Mesenchymal stem cell (in vitro differentiated cells and primary cell): ENCODE measurements around the gene STRAP.

Experiments
- DNase-seq: peaks from one replicate; pipeline ENCODE4 v3.0.0-alpha.2; 2013
- H2AFZ ChIP-seq: one replicate; pipeline ENCODE4 v1.6.1; 2013; ENCODE audit warnings: low read depth, mild to moderate bottlenecking, control low read depth, inconsistent platforms, low read length, moderate library complexity
- H2AK5ac ChIP-seq: 2 replicates; pipeline ENCODE4 v1.6.1; 2013; ENCODE audit warnings: low read length, moderate library complexity, mild to moderate bottlenecking, inconsistent platforms; ENCODE audit not compliant: severe bottlenecking
- H2BK120ac ChIP-seq: one replicate; pipeline ENCODE4 v1.6.1; 2013; ENCODE audit warnings: low read depth, mild to moderate bottlenecking, inconsistent platforms, low read length, moderate library complexity
- H2BK12ac ChIP-seq, 2 experiments: one replicate each; pipeline ENCODE4 v1.6.1; 2013; ENCODE audit warnings: inconsistent platforms in 2 of 2, low read length in 2 of 2, mild to moderate bottlenecking in 2 of 2, moderate library complexity in 2 of 2, control low read depth in 1 of 2
- H2BK15ac ChIP-seq: one replicate; pipeline ENCODE4 v1.6.1; 2013; ENCODE audit warnings: mild to moderate bottlenecking, low read depth, inconsistent platforms; ENCODE audit not compliant: poor library complexity, severe bottlenecking
- H2BK5ac ChIP-seq: 2 replicates; pipeline ENCODE4 v1.6.1; 2013; ENCODE audit warnings: low read depth, mild to moderate bottlenecking, low read length, control low read depth, inconsistent platforms; ENCODE audit not compliant: poor library complexity, severe bottlenecking
- H3K14ac ChIP-seq, 2 experiments: one replicate each; pipeline ENCODE4 v1.6.1; 2013; ENCODE audit warnings: inconsistent platforms in 2 of 2, low read length in 2 of 2, control low read depth in 1 of 2, mild to moderate bottlenecking in 1 of 2, moderate library complexity in 1 of 2
- H3K18ac ChIP-seq, 2 experiments: one replicate each; pipeline ENCODE4 v1.6.1; 2013; ENCODE audit warnings: inconsistent platforms in 2 of 2, low read length in 2 of 2, control low read depth in 1 of 2, low read depth in 1 of 2, mild to moderate bottlenecking in 1 of 2
- H3K23ac ChIP-seq, 2 experiments: one replicate each; pipeline ENCODE4 v1.6.1; 2013; ENCODE audit warnings: inconsistent platforms in 2 of 2, low read length in 2 of 2, mild to moderate bottlenecking in 2 of 2, moderate library complexity in 2 of 2, control low read depth in 1 of 2
- H3K27ac ChIP-seq: 2 replicates; pipeline ENCODE4 v1.5.1; 2013; ENCODE audit warnings: mild to moderate bottlenecking, moderate library complexity, low read length, control low read depth, inconsistent platforms; ENCODE audit not compliant: poor library complexity, severe bottlenecking
- H3K27me3 ChIP-seq, 2 experiments: 2 replicates each; pipeline versions ENCODE4 v1.6.1 to v1.7.0; 2013; ENCODE audit warnings: low read length in 2 of 2, mild to moderate bottlenecking in 2 of 2, moderate library complexity in 2 of 2, control low read depth in 1 of 2, inconsistent platforms in 1 of 2; ENCODE audit not compliant: control insufficient read depth in 1 of 2, insufficient read depth in 1 of 2
- H3K36me3 ChIP-seq, 2 experiments: 2 replicates each; pipeline versions ENCODE4 v1.6.1 to v1.7.0; 2013; ENCODE audit warnings: low read length in 2 of 2, control low read depth in 1 of 2, inconsistent platforms in 1 of 2, low read depth in 1 of 2, mild to moderate bottlenecking in 1 of 2; ENCODE audit not compliant: insufficient read depth in 2 of 2, control insufficient read depth in 1 of 2
- H3K4ac ChIP-seq, 2 experiments: one replicate each; pipeline ENCODE4 v1.6.1; 2013; ENCODE audit warnings: inconsistent platforms in 2 of 2, low read length in 2 of 2, mild to moderate bottlenecking in 2 of 2, moderate library complexity in 2 of 2, control low read depth in 1 of 2, low read depth in 1 of 2
- H3K4me1 ChIP-seq: 2 replicates; pipeline ENCODE4 v1.6.1; 2013; ENCODE audit warnings: low read depth, low read length, control low read depth; ENCODE audit not compliant: control insufficient read depth, insufficient read depth
- H3K4me2 ChIP-seq: 2 replicates; pipeline ENCODE4 v1.6.1; 2013; ENCODE audit warnings: low read length, mild to moderate bottlenecking, inconsistent platforms; ENCODE audit not compliant: poor library complexity, severe bottlenecking
- H3K4me3 ChIP-seq, 2 experiments: 2 replicates each; pipeline versions ENCODE4 v1.5.1 to v1.7.0; 2013; ENCODE audit warnings: low read length in 2 of 2, mild to moderate bottlenecking in 2 of 2, control low read depth in 1 of 2, low read depth in 1 of 2; ENCODE audit not compliant: insufficient read depth in 1 of 2
- H3K79me1 ChIP-seq: replicated peaks from 2 replicates; pipeline ENCODE4 v1.6.1; 2013; ENCODE audit warnings: mild to moderate bottlenecking, control low read depth, low read length, inconsistent platforms; ENCODE audit not compliant: poor library complexity, severe bottlenecking
- H3K9ac ChIP-seq: 2 replicates; pipeline ENCODE4 v1.7.0; 2013; ENCODE audit warnings: mild to moderate bottlenecking, low read length, moderate library complexity
- H3K9me3 ChIP-seq: 2 replicates; pipeline ENCODE4 v1.7.0; 2013; ENCODE audit warnings: mild to moderate bottlenecking, low read length; ENCODE audit not compliant: control insufficient read depth
- H4K8ac ChIP-seq: one replicate; pipeline ENCODE4 v1.6.1; 2013; ENCODE audit warnings: inconsistent platforms, mild to moderate bottlenecking, low read length, moderate library complexity
- H4K91ac ChIP-seq: one replicate; pipeline ENCODE4 v1.6.1; 2013; ENCODE audit warnings: mild to moderate bottlenecking, low read length, inconsistent platforms
- WGBS: methylation state at CpG from one replicate; pipeline ENCODE4 v1.1.7; 2013; ENCODE audit warnings: mixed read lengths; 5-methylcytosine and 5-hydroxymethylcytosine counted together

STRAP gene

DNA sequence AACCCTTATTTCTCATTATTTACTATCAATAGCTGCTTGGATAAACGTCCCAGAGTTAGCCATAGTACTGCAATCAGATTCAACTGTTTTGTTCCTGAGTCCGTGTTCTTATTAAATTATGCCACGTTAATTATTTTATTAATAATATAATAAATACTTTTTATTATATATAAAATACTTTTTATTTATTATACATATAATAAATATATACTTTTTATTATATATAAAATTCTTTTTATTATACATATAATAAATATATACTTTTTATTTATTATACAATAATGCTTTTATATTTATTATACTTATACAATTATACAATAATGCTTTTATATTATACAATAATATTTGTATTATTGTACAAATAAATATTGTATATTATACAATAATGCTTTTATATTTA lies 11.1 kb downstream of the STRAP start:
- no peak overlapping the region for H3K4me2 ChIP-seq
- no CpG with 5 or more reads among the region's 3 CpGs for WGBS
- no peaks in the 10 kb centered on the region for H3K9me3 ChIP-seq
- no peak overlapping the region for H2BK15ac ChIP-seq
- H4K8ac ChIP-seq: no peak overlapping the region
- no peak overlapping the region for H3K4ac ChIP-seq
- no peak overlapping the region for H2AK5ac ChIP-seq
- no peak overlapping the region for H3K4me3 ChIP-seq
- no peaks in the 10 kb centered on the region for H3K4me1 ChIP-seq
- no peak overlapping the region for H2AFZ ChIP-seq
- H3K27me3 ChIP-seq: no peaks in the 10 kb centered on the region
- no peak overlapping the region for H3K23ac ChIP-seq
- H3K79me1 ChIP-seq: peaks cover 8% of the 10 kb centered on the region
- no peak for DNase-seq
- H3K9ac ChIP-seq: no peak overlapping the region
- H3K36me3 ChIP-seq: peaks cover 14 to 72% of the 10 kb centered on the region in 2 experiments
- no peak overlapping the region for H2BK5ac ChIP-seq
- H4K91ac ChIP-seq: no peak overlapping the region
- H3K18ac ChIP-seq: no peak overlapping the region
- H3K27ac ChIP-seq: no peak overlapping the region
- no peak overlapping the region for H2BK12ac ChIP-seq
- no peak overlapping the region for H3K14ac ChIP-seq
- H2BK120ac ChIP-seq: no peak overlapping the region

DNA sequence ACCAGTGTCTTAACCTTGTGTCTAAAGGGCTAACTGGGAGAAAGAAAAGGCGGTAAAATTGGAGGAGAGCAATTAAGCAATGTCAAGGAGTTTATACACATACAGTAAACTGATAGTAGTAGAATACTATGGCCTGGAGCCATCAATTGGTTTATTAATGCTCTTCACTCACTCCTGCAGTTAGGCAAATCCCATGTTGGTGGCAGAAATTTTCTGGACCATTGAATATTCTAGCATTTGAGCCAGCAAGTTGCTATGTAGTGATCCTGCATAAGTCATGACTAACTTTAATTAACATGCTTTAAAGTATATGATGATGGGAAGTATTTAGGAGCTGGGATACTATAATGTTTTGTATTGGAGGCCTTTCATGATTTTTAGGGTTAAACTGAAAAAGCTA lies 14.7 kb downstream of the STRAP start:
- Histone ChIP-seq H2BK12ac (no peak overlapping the region), H3K36me3 (peaks cover 18 to 85% of the 10 kb centered on the region in 2 experiments)
- no CpG with 5 or more reads among the region's 1 CpG for whole genome bisulfite sequencing

DNA sequence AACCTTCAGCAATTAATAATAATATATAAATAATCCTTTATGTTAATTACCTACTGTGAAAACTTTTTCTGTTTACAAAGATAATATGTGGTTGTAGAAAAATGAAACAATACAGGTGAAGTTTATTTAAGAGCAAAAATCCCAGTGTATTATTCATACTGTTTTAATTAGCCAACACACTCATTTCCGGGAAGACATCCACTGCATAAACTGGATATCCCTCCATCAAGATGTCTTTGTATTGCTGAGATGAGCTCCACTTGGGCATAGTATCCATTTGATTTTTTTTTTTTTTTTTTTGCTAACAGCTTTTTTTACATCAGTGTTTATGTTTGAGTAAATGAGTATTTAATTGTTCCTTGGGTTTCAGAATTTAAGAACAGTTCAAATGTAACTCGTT lies 15.2 kb downstream of the STRAP start:
- 100% methylated on average over 2 of the region's 2 CpGs for WGBS
- no peak overlapping the region for H3K14ac ChIP-seq

More for the DNA sequence above, 14.7 kb downstream of the STRAP start:
- Histone ChIP-seq H3K18ac (no peak overlapping the region), H3K79me1 (peaks cover 14% of the 10 kb centered on the region), H3K4me1 (no peaks in the 10 kb centered on the region), H3K4me2 (no peak overlapping the region), H2BK5ac (no peak overlapping the region), H2BK120ac (no peak overlapping the region), H2AFZ (no peak overlapping the region), H4K8ac (no peak overlapping the region), H3K9ac (peak overlapping the region; percentile 17), H3K4ac (no peak overlapping the region), H4K91ac (no peak overlapping the region), H3K14ac (no peak overlapping the region), H2AK5ac (no peak overlapping the region), H2BK15ac (no peak overlapping the region), H3K27ac (no peak overlapping the region), H3K23ac (no peak overlapping the region), H3K4me3 (no peak overlapping the region), H3K9me3 (no peaks in the 10 kb centered on the region), H3K27me3 (no peaks in the 10 kb centered on the region)
- DNase-seq: no peak

DNA sequence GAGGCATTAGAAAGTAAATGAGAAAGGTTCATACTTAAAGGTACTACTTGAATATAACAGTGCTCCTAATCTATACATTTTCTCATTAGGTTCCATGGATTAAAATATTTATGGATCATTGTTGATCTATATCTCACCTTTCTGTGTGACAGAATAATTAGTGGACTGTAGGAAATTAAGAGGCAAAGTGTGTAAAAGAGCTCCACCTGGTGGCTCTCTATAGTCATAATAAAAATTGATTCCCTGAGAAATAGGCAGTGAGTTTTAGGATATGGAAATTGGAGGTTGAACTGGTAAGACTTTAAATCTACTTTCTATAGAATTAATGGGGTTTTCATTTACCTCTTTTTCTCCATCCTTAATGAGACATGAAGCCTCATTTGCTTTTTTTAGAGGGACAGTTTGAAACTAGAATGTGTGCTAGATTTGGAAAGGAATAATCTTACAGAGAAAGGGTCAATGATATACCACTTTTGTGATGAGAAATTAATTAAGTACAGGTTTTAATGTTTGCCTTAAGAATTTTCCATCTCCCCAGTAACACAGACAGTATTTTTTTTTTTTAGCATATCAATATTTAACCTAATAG lies 17.2 kb downstream of the STRAP start:
- H3K27me3 ChIP-seq: no peaks in the 10 kb centered on the region
- no peak overlapping the region for H4K91ac ChIP-seq
- H2AFZ ChIP-seq: no peak overlapping the region
- H2BK12ac ChIP-seq: no peak overlapping the region
- peak overlapping the region; percentile 53 for H3K9ac ChIP-seq
- H3K4ac ChIP-seq: no peak overlapping the region
- peaks cover 14% of the 10 kb centered on the region for H3K79me1 ChIP-seq
- no peak overlapping the region for H2BK120ac ChIP-seq
- H2AK5ac ChIP-seq: no peak overlapping the region
- no peak overlapping the region for H3K4me2 ChIP-seq
- H3K14ac ChIP-seq: no peak overlapping the region
- no peaks in the 10 kb centered on the region for H3K4me1 ChIP-seq
- H2BK5ac ChIP-seq: no peak overlapping the region
- no peak overlapping the region for H3K23ac ChIP-seq
- H3K36me3 ChIP-seq: peaks cover 17 to 89% of the 10 kb centered on the region in 2 experiments
- H2BK15ac ChIP-seq: no peak overlapping the region
- no peaks in the 10 kb centered on the region for H3K9me3 ChIP-seq
- H4K8ac ChIP-seq: no peak overlapping the region
- no peak overlapping the region for H3K4me3 ChIP-seq
- no peak overlapping the region for H3K27ac ChIP-seq
- DNase-seq: peak; percentile 54
- H3K18ac ChIP-seq: no peak overlapping the region

More for the DNA sequence above, 15.2 kb downstream of the STRAP start:
- peaks cover 21 to 85% of the 10 kb centered on the region in 2 experiments for H3K36me3 ChIP-seq
- H3K4me1 ChIP-seq: no peaks in the 10 kb centered on the region
- no peak overlapping the region for H2BK5ac ChIP-seq
- no peak overlapping the region for H3K4ac ChIP-seq
- H3K18ac ChIP-seq: no peak overlapping the region
- no peak overlapping the region for H2AK5ac ChIP-seq
- H4K8ac ChIP-seq: no peak overlapping the region
- H3K23ac ChIP-seq: no peak overlapping the region
- no peak for DNase-seq
- no peak overlapping the region for H2BK12ac ChIP-seq
- no peak overlapping the region for H3K4me3 ChIP-seq
- H3K9ac ChIP-seq: peak overlapping the region; percentile 17
- H2BK15ac ChIP-seq: no peak overlapping the region
- no peak overlapping the region for H2BK120ac ChIP-seq
- H3K4me2 ChIP-seq: no peak overlapping the region
- H2AFZ ChIP-seq: no peak overlapping the region
- H3K9me3 ChIP-seq: no peaks in the 10 kb centered on the region
- H3K27ac ChIP-seq: no peak overlapping the region
- no peak overlapping the region for H4K91ac ChIP-seq
- peaks cover 16% of the 10 kb centered on the region for H3K79me1 ChIP-seq
- no peaks in the 10 kb centered on the region for H3K27me3 ChIP-seq
